Measurements from ENCODE around the gene KIRREL3. TPM values are rescaled to one million over a fixed set of nuclear protein-coding genes. Genes with fewer than 3 reads are reported as not detected.
"Not testable (repeated sequence)": the region's sequence is repeated elsewhere in the genome, so short reads cannot be mapped to it uniquely, and the experiment has no call there.

KIRREL3 gene
- total and polyA plus RNA-seq, 4 donors, result 0.90 TPM; not detected in 3

DNA sequence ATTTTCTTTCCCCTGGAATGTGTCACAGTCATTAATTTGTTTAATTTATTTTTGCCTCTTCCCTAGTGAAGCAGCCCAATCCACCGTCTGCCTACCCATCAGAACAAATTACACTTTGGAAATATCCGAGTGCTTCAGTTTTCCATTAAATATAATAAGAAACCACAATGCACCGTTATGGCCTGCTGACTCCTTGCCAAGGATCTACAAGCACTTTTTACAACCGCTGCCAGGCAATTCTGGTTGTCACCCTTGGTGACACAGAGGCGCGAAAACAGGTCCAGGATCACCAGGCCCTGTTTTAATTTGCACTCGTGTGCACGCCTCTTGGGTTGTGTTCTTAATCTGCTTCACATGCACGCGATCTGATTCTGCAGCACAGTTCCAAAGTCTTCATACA is 43.9 kb downstream of the KIRREL3 start:
- no peak for ATAC-seq (ENCODE audit: low FRiP score)
- Histone ChIP-seq H3K4me1 (ENCODE audit: control insufficient read depth in 1 of 2, insufficient read depth in 2 of 2, low read length in 2 of 2) (no peaks in the 10 kb centered on the region), H3K27ac (ENCODE audit: low read depth in 1 of 2, low read length in 2 of 2) (no peak overlapping the region), H3K36me3 (ENCODE audit: control insufficient read depth in 1 of 2, insufficient read depth in 2 of 2, low read length in 1 of 2) (no peaks in the 10 kb centered on the region), H3K27me3 (ENCODE audit: control insufficient read depth in 1 of 2, insufficient read depth in 2 of 2, low read length in 1 of 2) (no peaks in the 10 kb centered on the region), H3K4me3 (ENCODE audit: low read length in 2 of 2) (no peak overlapping the region), H3K9me3 (ENCODE audit: control insufficient read depth, low read length) (no peaks in the 10 kb centered on the region)
- DNase-seq, result no peak
- WGBS, 2 donors, result 78 to 79% methylated on average over 10 of the region's 10 CpGs
- intact Hi-C loops (cut with DNase I), result no loop called here

DNA sequence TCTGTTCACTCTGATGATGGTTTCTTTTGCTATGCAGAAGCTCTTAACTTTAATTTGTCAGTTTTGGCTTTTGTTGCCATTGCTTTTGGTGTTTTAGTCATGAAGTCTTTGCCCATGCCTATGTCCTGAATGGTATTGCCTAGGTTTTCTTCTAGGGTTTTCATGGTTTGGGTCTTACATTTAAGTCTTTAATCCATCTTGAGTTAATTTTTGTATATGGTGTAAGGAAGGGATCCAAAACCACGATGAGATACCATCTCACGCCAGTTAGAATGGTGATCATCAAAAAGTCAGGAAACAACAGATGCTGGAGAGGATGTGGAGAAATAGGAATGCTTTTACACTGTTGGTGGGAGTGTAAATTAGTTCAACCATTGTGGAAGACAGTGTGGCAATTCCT is 48.0 kb downstream of the KIRREL3 start:
- not testable (repeated sequence) for H3K27ac ChIP-seq (ENCODE audit: low read depth in 1 of 2, low read length in 2 of 2)
- WGBS, 2 donors, result 90 to 98% methylated on average over 2 of the region's 2 CpGs

DNA sequence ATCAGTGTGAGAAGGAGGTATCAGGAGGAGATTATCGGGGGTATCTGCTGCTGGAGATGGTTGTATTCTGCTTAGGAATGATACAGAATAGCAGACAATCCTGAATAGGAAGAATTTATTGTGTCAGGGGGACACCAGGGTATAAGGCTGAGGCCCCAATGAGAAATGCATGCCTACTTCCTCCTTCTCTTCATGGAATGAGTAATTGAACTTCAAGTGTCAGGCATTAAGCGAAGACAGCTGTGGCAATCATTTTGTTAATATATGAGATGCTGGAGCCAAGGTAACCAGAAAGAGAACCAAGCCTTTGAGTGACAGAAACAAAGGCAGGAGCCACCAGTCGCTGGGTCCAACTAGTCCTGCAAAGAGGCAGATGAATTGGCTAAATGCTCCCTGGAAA is 49.1 kb downstream of the KIRREL3 start:
- Histone ChIP-seq H3K27me3 (ENCODE audit: control insufficient read depth in 1 of 2, insufficient read depth in 2 of 2, low read length in 1 of 2) (peaks cover 0 to 1% of the 10 kb centered on the region in 2 donors), H3K4me1 (ENCODE audit: control insufficient read depth in 1 of 2, insufficient read depth in 2 of 2, low read length in 2 of 2) (no peaks in the 10 kb centered on the region), H3K4me3 (ENCODE audit: low read length in 2 of 2) (no peak overlapping the region), H3K27ac (ENCODE audit: low read depth in 1 of 2, low read length in 2 of 2) (no peak overlapping the region), H3K9me3 (ENCODE audit: control insufficient read depth, low read length) (no peaks in the 10 kb centered on the region), H3K36me3 (ENCODE audit: control insufficient read depth in 1 of 2, insufficient read depth in 2 of 2, low read length in 1 of 2) (no peaks in the 10 kb centered on the region)
- ATAC-seq (ENCODE audit: low FRiP score), result no peak
- DNase-seq, result no peak
- intact Hi-C loops (cut with DNase I), result no loop called here
- WGBS, 2 donors, result 71 to 79% methylated on average over 3 of the region's 3 CpGs

More for the DNA sequence above, 48.0 kb downstream of the KIRREL3 start:
- H3K4me1 ChIP-seq (ENCODE audit: control insufficient read depth in 1 of 2, insufficient read depth in 2 of 2, low read length in 2 of 2); H3K36me3 ChIP-seq (ENCODE audit: control insufficient read depth in 1 of 2, insufficient read depth in 2 of 2, low read length in 1 of 2); intact Hi-C loops (cut with DNase I); ATAC-seq (ENCODE audit: low FRiP score); H3K27me3 ChIP-seq (ENCODE audit: control insufficient read depth in 1 of 2, insufficient read depth in 2 of 2, low read length in 1 of 2); DNase-seq; H3K9me3 ChIP-seq (ENCODE audit: control insufficient read depth, low read length); H3K4me3 ChIP-seq (ENCODE audit: low read length in 2 of 2): not testable (repeated sequence)

DNA sequence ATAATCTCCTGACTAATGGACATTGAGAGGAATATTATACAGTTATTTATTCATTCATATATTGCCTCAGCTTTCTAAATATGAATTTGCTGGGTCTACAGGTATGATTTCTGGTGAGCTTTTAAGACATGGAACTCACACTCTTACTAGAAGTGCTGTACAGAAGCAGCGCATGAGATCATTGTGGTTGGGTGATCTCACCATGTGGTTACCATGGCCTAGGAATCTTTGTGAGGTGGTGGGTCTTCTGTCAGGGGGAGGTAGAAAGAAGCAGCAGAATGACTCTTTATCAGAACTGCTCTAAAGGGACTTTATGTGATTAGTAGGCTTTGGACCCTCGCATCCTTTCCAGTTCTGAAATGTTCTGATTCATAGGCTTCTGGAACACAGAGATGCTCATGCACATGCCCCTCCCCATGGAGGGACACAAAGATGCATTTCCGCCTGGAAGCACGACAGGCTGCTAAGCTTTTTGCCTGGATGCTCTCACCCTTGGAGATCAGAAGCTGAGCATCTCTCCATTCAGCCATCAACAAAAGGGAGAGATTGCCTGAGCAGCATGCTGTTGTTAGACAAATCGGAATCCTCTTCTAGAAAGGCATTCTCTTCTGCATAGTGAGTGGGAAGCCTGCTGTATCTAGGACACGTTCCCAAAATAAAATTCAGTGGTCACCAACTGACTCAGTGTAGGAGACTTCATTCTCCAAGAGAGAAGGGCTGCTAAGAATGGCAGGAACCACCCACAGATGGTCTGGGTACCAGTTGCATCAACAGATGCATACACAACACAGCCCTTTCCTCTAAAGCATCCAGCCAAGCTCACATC is 51.3 kb downstream of the KIRREL3 start:
- Histone ChIP-seq H3K36me3 (ENCODE audit: control insufficient read depth in 1 of 2, insufficient read depth in 2 of 2, low read length in 1 of 2) (no peaks in the 10 kb centered on the region), H3K27ac (ENCODE audit: low read depth in 1 of 2, low read length in 2 of 2) (no peak overlapping the region), H3K27me3 (ENCODE audit: control insufficient read depth in 1 of 2, insufficient read depth in 2 of 2, low read length in 1 of 2) (peaks cover 0 to 1% of the 10 kb centered on the region in 2 donors), H3K4me3 (ENCODE audit: low read length in 2 of 2) (no peak overlapping the region), H3K9me3 (ENCODE audit: control insufficient read depth, low read length) (no peaks in the 10 kb centered on the region), H3K4me1 (ENCODE audit: control insufficient read depth in 1 of 2, insufficient read depth in 2 of 2, low read length in 2 of 2) (no peaks in the 10 kb centered on the region)
- ATAC-seq (ENCODE audit: low FRiP score) (no peak), DNase-seq (no peak)
- 74 to 76% methylated on average over 6 of the region's 6 CpGs for WGBS, 2 donors
- intact Hi-C loops (cut with DNase I), result no loop called here

DNA sequence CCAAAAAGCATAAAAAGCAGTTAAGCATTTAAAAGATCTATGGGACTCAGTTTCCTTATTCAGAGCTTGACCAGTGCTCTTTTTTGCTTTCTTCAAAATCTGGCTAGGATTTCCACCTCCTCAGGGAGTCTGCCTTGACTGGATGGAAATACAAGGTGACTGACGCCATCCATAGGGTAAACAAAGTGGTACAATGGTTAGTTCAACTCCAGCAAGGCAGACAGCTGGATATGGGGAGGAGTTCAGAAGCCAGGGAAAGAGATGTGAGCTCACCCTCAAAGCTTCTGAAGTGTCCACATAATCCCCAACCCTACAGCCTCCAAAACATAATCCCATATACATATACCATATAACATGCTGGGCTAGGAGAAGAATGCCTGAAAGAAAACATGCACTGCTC is 52.0 kb downstream of the KIRREL3 start:
- DNase-seq (no peak), ATAC-seq (ENCODE audit: low FRiP score) (no peak)
- WGBS, 2 donors, result 51 to 62% methylated on average over 1 of the region's 1 CpG
- H3K36me3 ChIP-seq (ENCODE audit: control insufficient read depth in 1 of 2, insufficient read depth in 2 of 2, low read length in 1 of 2), result no peaks in the 10 kb centered on the region
- H3K4me1 ChIP-seq (ENCODE audit: control insufficient read depth in 1 of 2, insufficient read depth in 2 of 2, low read length in 2 of 2), result no peaks in the 10 kb centered on the region
- H3K27ac ChIP-seq (ENCODE audit: low read depth in 1 of 2, low read length in 2 of 2), result no peak overlapping the region
- intact Hi-C loops (cut with DNase I), result no loop called here
- H3K4me3 ChIP-seq (ENCODE audit: low read length in 2 of 2), result no peak overlapping the region
- no peaks in the 10 kb centered on the region for H3K9me3 ChIP-seq (ENCODE audit: control insufficient read depth, low read length)
- peaks cover 0 to 1% of the 10 kb centered on the region in 2 donors for H3K27me3 ChIP-seq (ENCODE audit: control insufficient read depth in 1 of 2, insufficient read depth in 2 of 2, low read length in 1 of 2)

DNA sequence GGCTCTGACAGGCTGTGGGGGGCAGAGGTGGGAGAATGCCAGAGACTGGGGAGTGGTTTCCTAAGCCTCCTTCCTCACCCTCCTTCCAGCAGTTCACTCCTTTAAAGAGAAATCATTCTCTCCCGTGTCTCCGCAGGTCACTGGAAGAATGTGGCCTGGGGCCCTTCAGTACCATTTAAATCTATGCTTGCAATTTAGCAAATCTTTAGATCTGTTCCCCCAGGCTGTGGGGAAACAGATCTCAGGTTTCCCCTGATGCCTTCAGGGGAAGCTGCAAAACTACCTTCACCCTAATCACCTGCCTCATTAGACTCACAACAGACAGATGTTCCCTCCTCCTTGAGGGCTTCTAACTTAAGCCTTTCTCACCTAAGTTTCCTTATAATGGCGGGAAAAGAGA is 55.3 kb downstream of the KIRREL3 start:
- DNase-seq, result no peak
- Histone ChIP-seq H3K9me3 (ENCODE audit: control insufficient read depth, low read length) (no peaks in the 10 kb centered on the region), H3K36me3 (ENCODE audit: control insufficient read depth in 1 of 2, insufficient read depth in 2 of 2, low read length in 1 of 2) (no peaks in the 10 kb centered on the region), H3K4me3 (ENCODE audit: low read length in 2 of 2) (no peak overlapping the region), H3K27ac (ENCODE audit: low read depth in 1 of 2, low read length in 2 of 2) (no peak overlapping the region), H3K4me1 (ENCODE audit: control insufficient read depth in 1 of 2, insufficient read depth in 2 of 2, low read length in 2 of 2) (no peaks in the 10 kb centered on the region), H3K27me3 (ENCODE audit: control insufficient read depth in 1 of 2, insufficient read depth in 2 of 2, low read length in 1 of 2) (peaks cover 0 to 1% of the 10 kb centered on the region in 2 donors)
- intact Hi-C loops (cut with DNase I), result no loop called here
- ATAC-seq (ENCODE audit: low FRiP score), result no peak
- WGBS, 2 donors, result 55 to 69% methylated on average over 3 of the region's 3 CpGs

DNA sequence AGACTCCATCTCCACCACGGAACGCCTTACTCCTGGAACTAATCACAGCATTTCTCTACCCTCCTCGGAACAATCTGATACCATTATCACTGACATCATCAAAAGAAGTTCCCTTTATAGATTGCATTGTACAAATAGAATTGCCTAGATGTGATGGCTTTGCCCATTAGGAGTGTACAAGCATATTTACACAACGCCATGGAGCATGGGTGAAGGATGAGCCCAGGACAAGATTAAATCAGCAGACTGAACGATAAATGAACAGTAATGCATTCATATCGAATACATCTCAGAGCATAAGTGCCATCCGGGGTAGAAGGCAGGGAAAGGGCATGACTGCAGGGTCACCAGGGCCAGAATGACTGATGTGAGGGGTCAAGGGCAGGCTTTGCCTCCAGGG is 57.3 kb downstream of the KIRREL3 start:
- WGBS, 2 donors, result 84 to 85% methylated on average over 7 of the region's 7 CpGs
- Histone ChIP-seq H3K4me1 (ENCODE audit: control insufficient read depth in 1 of 2, insufficient read depth in 2 of 2, low read length in 2 of 2) (no peaks in the 10 kb centered on the region), H3K9me3 (ENCODE audit: control insufficient read depth, low read length) (no peaks in the 10 kb centered on the region), H3K27me3 (ENCODE audit: control insufficient read depth in 1 of 2, insufficient read depth in 2 of 2, low read length in 1 of 2) (peaks cover 0 to 1% of the 10 kb centered on the region in 2 donors), H3K27ac (ENCODE audit: low read depth in 1 of 2, low read length in 2 of 2) (no peak overlapping the region), H3K36me3 (ENCODE audit: control insufficient read depth in 1 of 2, insufficient read depth in 2 of 2, low read length in 1 of 2) (no peaks in the 10 kb centered on the region), H3K4me3 (ENCODE audit: low read length in 2 of 2) (no peak overlapping the region)
- DNase-seq (no peak), ATAC-seq (ENCODE audit: low FRiP score) (no peak)
- intact Hi-C loops (cut with DNase I), result no loop called here

DNA sequence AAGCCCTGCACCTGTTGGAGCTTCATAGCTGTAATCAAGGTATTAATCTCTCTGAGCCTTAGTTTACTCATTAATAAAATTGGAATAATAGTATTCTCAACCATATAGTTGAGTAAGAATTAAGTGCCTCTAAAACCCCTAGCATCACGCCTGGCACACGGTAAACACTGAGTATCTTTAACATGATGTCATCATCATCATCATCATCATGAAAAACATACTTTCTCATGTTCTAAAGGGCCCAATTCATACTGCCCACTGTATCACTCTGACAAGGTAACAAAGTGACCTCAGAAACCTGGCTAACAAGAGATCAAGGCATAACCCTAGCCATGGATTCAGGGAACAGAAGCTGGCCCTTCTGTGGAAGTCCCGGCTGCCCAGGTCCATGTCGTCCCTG is 58.4 kb downstream of the KIRREL3 start:
- Histone ChIP-seq H3K9me3 (ENCODE audit: control insufficient read depth, low read length) (no peaks in the 10 kb centered on the region), H3K4me1 (ENCODE audit: control insufficient read depth in 1 of 2, insufficient read depth in 2 of 2, low read length in 2 of 2) (no peaks in the 10 kb centered on the region), H3K36me3 (ENCODE audit: control insufficient read depth in 1 of 2, insufficient read depth in 2 of 2, low read length in 1 of 2) (no peaks in the 10 kb centered on the region), H3K27ac (ENCODE audit: low read depth in 1 of 2, low read length in 2 of 2) (no peak overlapping the region), H3K4me3 (ENCODE audit: low read length in 2 of 2) (no peak overlapping the region), H3K27me3 (ENCODE audit: control insufficient read depth in 1 of 2, insufficient read depth in 2 of 2, low read length in 1 of 2) (no peaks in the 10 kb centered on the region)
- ATAC-seq (ENCODE audit: low FRiP score) (no peak), DNase-seq (no peak)
- WGBS, 2 donors, result 76 to 78% methylated on average over 4 of the region's 4 CpGs
- intact Hi-C loops (cut with DNase I), result no loop called here

DNA sequence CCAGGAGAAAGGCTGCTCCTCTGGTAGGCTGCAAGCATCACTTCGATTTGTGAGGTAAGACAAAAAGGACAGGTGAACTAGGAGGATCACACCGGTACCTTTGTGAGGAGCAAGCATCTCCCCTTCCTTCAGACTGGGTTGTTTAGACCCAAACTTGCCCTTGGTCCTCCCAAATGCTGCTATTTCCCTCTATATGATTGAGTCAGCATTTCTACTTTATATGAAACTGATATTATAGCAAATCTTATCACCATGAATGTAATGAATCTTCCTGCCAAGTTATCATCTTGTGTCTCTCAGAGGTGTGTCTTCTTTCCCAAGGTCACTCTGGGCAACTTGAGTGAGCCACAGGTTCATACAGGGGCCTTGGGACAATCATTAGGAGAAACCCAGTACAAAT is 61.0 kb downstream of the KIRREL3 start:
- H3K4me3 ChIP-seq (ENCODE audit: low read length in 2 of 2), result no peak overlapping the region
- 70 to 75% methylated on average over 2 of the region's 2 CpGs for WGBS, 2 donors
- H3K4me1 ChIP-seq (ENCODE audit: control insufficient read depth in 1 of 2, insufficient read depth in 2 of 2, low read length in 2 of 2), result no peaks in the 10 kb centered on the region
- H3K36me3 ChIP-seq (ENCODE audit: control insufficient read depth in 1 of 2, insufficient read depth in 2 of 2, low read length in 1 of 2), result no peaks in the 10 kb centered on the region
- H3K27me3 ChIP-seq (ENCODE audit: control insufficient read depth in 1 of 2, insufficient read depth in 2 of 2, low read length in 1 of 2), result no peaks in the 10 kb centered on the region
- H3K27ac ChIP-seq (ENCODE audit: low read depth in 1 of 2, low read length in 2 of 2), result no peak overlapping the region
- intact Hi-C loops (cut with DNase I), result no loop called here
- no peak for ATAC-seq (ENCODE audit: low FRiP score)
- DNase-seq, result no peak
- no peaks in the 10 kb centered on the region for H3K9me3 ChIP-seq (ENCODE audit: control insufficient read depth, low read length)
